ENCODE measurements around the gene DGAT2. TPM values are rescaled to one million over a fixed set of nuclear protein-coding genes. Genes with fewer than 3 reads are reported as not detected.
A peak's percentile ranks its signal among the peaks of the same experiment; 100 is the strongest.

DGAT2 gene
- total RNA-seq, 4 donors from 2014 or later = 69.8 to 338 (median 184) TPM

GRCh38 chr11:75823415-75823814 is 54.8 kb downstream of the DGAT2 start:
- Histone ChIP-seq H3K4me1 (peaks cover 50% of the 10 kb centered on the region), H3K27me3 (no peaks in the 10 kb centered on the region), H3K36me3 (no peaks in the 10 kb centered on the region), H3K27ac (no peak overlapping the region), H3K4me3 (no peak overlapping the region), H3K9me3 (no peaks in the 10 kb centered on the region)
- WGBS = 94% methylated on average over 4 of the region's 4 CpGs
- no peak for DNase-seq (ENCODE audit: low spot score in 2 of 2)
- no peak for TF ChIP-seq CTCF (IDR thresholded peaks at IDR 0.05)
- TF ChIP-seq POLR2AphosphoS5 (IDR thresholded peaks at IDR 0.05) = no peak

- Histone ChIP-seq H3K27ac (peak overlapping the region; percentile 34), H3K9me3 (no peaks in the 10 kb centered on the region), H3K4me1 (peaks cover 45% of the 10 kb centered on the region), H3K4me3 (no peak overlapping the region), H3K27me3 (no peaks in the 10 kb centered on the region), H3K36me3 (no peaks in the 10 kb centered on the region)
- no peak for DNase-seq (ENCODE audit: low spot score in 2 of 2)
- 63% methylated on average over 4 of the region's 4 CpGs for WGBS
- TF ChIP-seq CTCF (IDR thresholded peaks at IDR 0.05) (no peak), POLR2AphosphoS5 (IDR thresholded peaks at IDR 0.05) (no peak), EP300 (IDR thresholded peaks at IDR 0.05) (no peak), POLR2A (IDR thresholded peaks at IDR 0.05) (no peak)
These were observed 55.4 kb downstream of the DGAT2 start for GRCh38 chr11:75823946-75824345.

GRCh38 chr11:75826461-75827230 is 58.1 kb downstream of the DGAT2 start:
- TF ChIP-seq EP300 (IDR thresholded peaks at IDR 0.05) (no peak), POLR2AphosphoS5 (IDR thresholded peaks at IDR 0.05) (no peak), POLR2A (IDR thresholded peaks at IDR 0.05) (no peak), CTCF (IDR thresholded peaks at IDR 0.05) (no peak)
- Histone ChIP-seq H3K36me3 (no peaks in the 10 kb centered on the region), H3K27me3 (no peaks in the 10 kb centered on the region), H3K9me3 (no peaks in the 10 kb centered on the region), H3K4me3 (peak overlapping the region; percentile 7), H3K27ac (peak overlapping the region; percentile 69), H3K4me1 (peaks cover 39% of the 10 kb centered on the region)
- no peak for DNase-seq (ENCODE audit: low spot score in 2 of 2)
- 39% methylated on average over 4 of the region's 4 CpGs for WGBS

GRCh38 chr11:75827562-75827961 is 59.0 kb downstream of the DGAT2 start:
- 66% methylated on average over 5 of the region's 5 CpGs for WGBS
- Histone ChIP-seq H3K27ac (peak overlapping the region; percentile 69), H3K4me1 (peaks cover 39% of the 10 kb centered on the region), H3K4me3 (no peak overlapping the region), H3K36me3 (no peaks in the 10 kb centered on the region), H3K27me3 (no peaks in the 10 kb centered on the region), H3K9me3 (no peaks in the 10 kb centered on the region)
- TF ChIP-seq POLR2AphosphoS5 (IDR thresholded peaks at IDR 0.05) (no peak), POLR2A (IDR thresholded peaks at IDR 0.05) (no peak), CTCF (IDR thresholded peaks at IDR 0.05) (no peak), EP300 (IDR thresholded peaks at IDR 0.05) (no peak)
- DNase-seq (ENCODE audit: low spot score in 2 of 2) = no peak

- WGBS = 84% methylated on average over 6 of the region's 6 CpGs
- Histone ChIP-seq H3K4me1 (peaks cover 11% of the 10 kb centered on the region), H3K27me3 (no peaks in the 10 kb centered on the region), H3K36me3 (no peaks in the 10 kb centered on the region), H3K9me3 (no peaks in the 10 kb centered on the region), H3K4me3 (no peak overlapping the region), H3K27ac (no peak overlapping the region)
- DNase-seq (ENCODE audit: low spot score in 2 of 2) = no peak
- TF ChIP-seq CTCF (IDR thresholded peaks at IDR 0.05) (no peak), EP300 (IDR thresholded peaks at IDR 0.05) (no peak), POLR2AphosphoS5 (IDR thresholded peaks at IDR 0.05) (no peak), POLR2A (IDR thresholded peaks at IDR 0.05) (no peak)
These were observed 63.4 kb downstream of the DGAT2 start for GRCh38 chr11:75831915-75832502.

Data from suprapubic skin (tissue), 4 donors.